Activated T-cell treated with anti-CD3 and anti-CD28 coated beads for 1 hour (primary cell): ENCODE data around the gene CNTNAP5.

Experiments
- DNase-seq: peaks from one replicate; pipeline ENCODE4 v3.0.0-alpha.2; 2020; ENCODE audit warnings: low read depth

The CNTNAP5 gene

GRCh38 chr2:124478761-124479160 lies 453.7 kb downstream of the CNTNAP5 start:
- DNase-seq: no peak

- DNase-seq: no peak
Measured at GRCh38 chr2:124480958-124481357, 455.9 kb downstream of the CNTNAP5 start.

- DNase-seq: no peak
Measured at GRCh38 chr2:124482044-124482443, 457.0 kb downstream of the CNTNAP5 start.

- no peak for DNase-seq
Measured at GRCh38 chr2:124482551-124482950, 457.5 kb downstream of the CNTNAP5 start.

GRCh38 chr2:124485659-124486058 lies 460.6 kb downstream of the CNTNAP5 start:
- no peak for DNase-seq

GRCh38 chr2:124489686-124490085 lies 464.6 kb downstream of the CNTNAP5 start:
- DNase-seq: no peak

GRCh38 chr2:124501575-124502152 lies 476.6 kb downstream of the CNTNAP5 start:
- no peak for DNase-seq

- no peak for DNase-seq
Measured at GRCh38 chr2:124514236-124514635, 489.1 kb downstream of the CNTNAP5 start.

GRCh38 chr2:124520953-124521352 lies 495.9 kb downstream of the CNTNAP5 start:
- no peak for DNase-seq

- no peak for DNase-seq
Measured at GRCh38 chr2:124523096-124523495, 498.0 kb downstream of the CNTNAP5 start.

- DNase-seq: no peak
Measured at GRCh38 chr2:124524155-124524915, 499.2 kb downstream of the CNTNAP5 start.

- DNase-seq: no peak
Measured at GRCh38 chr2:124526221-124526620, 501.1 kb downstream of the CNTNAP5 start.

- DNase-seq: no peak
Measured at GRCh38 chr2:124530203-124530602, 505.1 kb downstream of the CNTNAP5 start.

- no peak for DNase-seq
Measured at GRCh38 chr2:124533226-124533954, 508.3 kb downstream of the CNTNAP5 start.

- no peak for DNase-seq
Measured at GRCh38 chr2:124534028-124534427, 508.9 kb downstream of the CNTNAP5 start.

- no peak for DNase-seq
Measured at GRCh38 chr2:124535816-124536215, 510.7 kb downstream of the CNTNAP5 start.

- no peak for DNase-seq
Measured at GRCh38 chr2:124536591-124536990, 511.5 kb downstream of the CNTNAP5 start.

GRCh38 chr2:124538549-124538948 lies 513.5 kb downstream of the CNTNAP5 start:
- DNase-seq: no peak

GRCh38 chr2:124540805-124541204 lies 515.7 kb downstream of the CNTNAP5 start:
- DNase-seq: no peak

GRCh38 chr2:124542932-124543640 lies 518.0 kb downstream of the CNTNAP5 start:
- DNase-seq: no peak

GRCh38 chr2:124547700-124548099 lies 522.6 kb downstream of the CNTNAP5 start:
- DNase-seq: no peak

GRCh38 chr2:124558277-124558905 lies 533.3 kb downstream of the CNTNAP5 start:
- DNase-seq: no peak
